Breast epithelium (tissue), 3 donors: ENCODE measurements around the gene USP43.

Experiments used
- POLR2A ChIP-seq: fragments of 450-650 bp; IDR thresholded peaks from one replicate; pipeline ENCODE4 v1.6.1; 2016; ENCODE audit warnings: antibody characterized with exemption, mild to moderate bottlenecking, moderate library complexity
- POLR2AphosphoS5 ChIP-seq, 3 donors: sonication (generic); formaldehyde crosslinking; IDR thresholded peaks; one replicate each; pipeline ENCODE4 v1.6.1; 2017; ENCODE audit warnings: antibody characterized with exemption in 3 of 3
- TF ChIP-seq, protein P1 (sequence below), 3 donors: fragments of 450-650 bp; IDR thresholded peaks; one replicate each; pipeline ENCODE4 v1.5.1; 2016 to 2017; ENCODE audit warnings: antibody characterized with exemption in 3 of 3, mild to moderate bottlenecking in 3 of 3, moderate library complexity in 3 of 3

- TF ChIP-seq POLR2A (no peak), POLR2AphosphoS5 (IDR thresholded peaks at IDR 0.05) (no peak)
- TF ChIP-seq, protein P1, sequence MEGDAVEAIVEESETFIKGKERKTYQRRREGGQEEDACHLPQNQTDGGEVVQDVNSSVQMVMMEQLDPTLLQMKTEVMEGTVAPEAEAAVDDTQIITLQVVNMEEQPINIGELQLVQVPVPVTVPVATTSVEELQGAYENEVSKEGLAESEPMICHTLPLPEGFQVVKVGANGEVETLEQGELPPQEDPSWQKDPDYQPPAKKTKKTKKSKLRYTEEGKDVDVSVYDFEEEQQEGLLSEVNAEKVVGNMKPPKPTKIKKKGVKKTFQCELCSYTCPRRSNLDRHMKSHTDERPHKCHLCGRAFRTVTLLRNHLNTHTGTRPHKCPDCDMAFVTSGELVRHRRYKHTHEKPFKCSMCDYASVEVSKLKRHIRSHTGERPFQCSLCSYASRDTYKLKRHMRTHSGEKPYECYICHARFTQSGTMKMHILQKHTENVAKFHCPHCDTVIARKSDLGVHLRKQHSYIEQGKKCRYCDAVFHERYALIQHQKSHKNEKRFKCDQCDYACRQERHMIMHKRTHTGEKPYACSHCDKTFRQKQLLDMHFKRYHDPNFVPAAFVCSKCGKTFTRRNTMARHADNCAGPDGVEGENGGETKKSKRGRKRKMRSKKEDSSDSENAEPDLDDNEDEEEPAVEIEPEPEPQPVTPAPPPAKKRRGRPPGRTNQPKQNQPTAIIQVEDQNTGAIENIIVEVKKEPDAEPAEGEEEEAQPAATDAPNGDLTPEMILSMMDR (IDR thresholded peaks at IDR 0.05) = no peak
These were observed 70.2 kb downstream of the USP43 start for GRCh38 chr17:9715503-9716016.
